ENCODE data around the gene LITAF.
"Not testable (repeated sequence)": the region's sequence is repeated elsewhere in the genome, so short reads cannot be mapped to it uniquely, and the experiment has no call there.

Gene LITAF

GRCh38 chr16:11599579-11599978 is 12.9 kb upstream of the LITAF start:
- no peak for DNase-seq (ENCODE audit: low read depth in 2 of 2)

- no peak for DNase-seq (ENCODE audit: low read depth in 2 of 2)
These were observed 10.7 kb upstream of the LITAF start for GRCh38 chr16:11597235-11598095.

DNA sequence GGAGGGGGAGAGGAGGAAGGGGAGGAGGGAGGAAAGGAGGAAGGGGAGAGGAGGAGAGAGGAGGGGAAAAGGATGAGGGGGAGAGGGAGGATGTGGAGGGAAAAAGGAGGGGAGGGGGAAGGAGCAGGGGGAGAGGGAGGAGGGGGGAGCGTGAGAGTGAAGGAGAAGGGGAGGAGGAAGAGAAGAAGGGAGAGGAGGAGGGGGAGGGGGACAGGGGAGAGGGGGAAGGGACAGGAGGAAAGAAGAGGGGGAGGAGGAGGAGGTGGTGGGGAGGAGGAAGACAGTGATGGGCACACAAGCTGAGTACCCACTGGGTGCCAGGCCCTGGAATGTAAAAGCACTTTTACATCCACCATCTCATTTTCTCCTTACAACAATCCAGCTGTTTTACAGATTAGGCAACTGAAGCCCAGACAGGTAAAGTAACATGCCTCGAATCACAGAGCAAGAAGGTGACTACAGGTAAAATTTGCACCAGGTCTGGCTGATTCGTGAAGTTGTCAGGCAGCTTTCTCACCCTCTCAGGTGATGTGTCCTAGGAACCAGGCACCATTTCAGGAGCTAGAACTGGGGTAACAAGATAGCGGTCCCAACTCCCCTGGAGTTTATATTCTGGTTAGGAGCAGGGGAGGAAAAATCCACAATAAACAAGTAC is 10.0 kb upstream of the LITAF start:
- DNase-seq (ENCODE audit: low read depth in 2 of 2): no peak

DNA sequence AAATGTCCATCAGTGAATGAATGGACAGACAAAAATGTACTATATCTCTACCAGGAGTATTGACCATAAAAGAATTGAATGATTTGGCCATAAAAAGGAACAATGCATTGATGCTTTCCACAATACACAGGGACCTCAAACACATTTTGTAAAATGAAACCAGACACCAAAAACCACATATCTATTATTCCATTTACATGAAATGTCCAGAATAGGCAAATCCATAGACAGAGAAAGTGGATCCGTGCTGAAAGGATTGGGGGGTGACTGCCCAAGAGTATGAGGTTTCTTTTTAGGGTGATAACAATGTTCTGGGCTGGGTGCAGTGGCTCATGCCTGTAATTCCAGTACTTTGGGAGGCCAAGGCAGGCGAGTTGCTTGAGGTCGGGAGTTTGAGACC is 6.9 kb upstream of the LITAF start:
- DNase-seq (ENCODE audit: low read depth in 2 of 2): no peak

DNA sequence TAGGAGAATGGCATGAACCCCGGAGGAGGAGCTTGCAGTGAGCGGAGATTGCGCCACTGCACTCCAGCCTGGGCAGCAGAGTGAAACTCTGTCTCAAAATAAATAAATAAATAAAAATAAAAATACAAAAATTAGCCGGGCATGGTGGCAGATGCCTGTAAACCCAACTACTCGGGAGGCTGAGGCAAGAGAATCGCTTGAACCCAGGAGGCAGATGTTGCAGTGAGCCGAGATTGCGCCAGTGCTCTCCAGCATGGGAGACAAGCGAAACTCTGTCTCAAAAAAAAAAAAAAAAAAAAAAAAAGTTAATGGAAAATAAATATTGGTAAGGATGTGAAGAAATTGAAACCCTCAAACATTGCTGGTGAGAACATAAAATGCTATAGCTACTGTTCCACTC is 6.4 kb upstream of the LITAF start:
- not testable (repeated sequence) for DNase-seq (ENCODE audit: low read depth in 2 of 2)

DNA sequence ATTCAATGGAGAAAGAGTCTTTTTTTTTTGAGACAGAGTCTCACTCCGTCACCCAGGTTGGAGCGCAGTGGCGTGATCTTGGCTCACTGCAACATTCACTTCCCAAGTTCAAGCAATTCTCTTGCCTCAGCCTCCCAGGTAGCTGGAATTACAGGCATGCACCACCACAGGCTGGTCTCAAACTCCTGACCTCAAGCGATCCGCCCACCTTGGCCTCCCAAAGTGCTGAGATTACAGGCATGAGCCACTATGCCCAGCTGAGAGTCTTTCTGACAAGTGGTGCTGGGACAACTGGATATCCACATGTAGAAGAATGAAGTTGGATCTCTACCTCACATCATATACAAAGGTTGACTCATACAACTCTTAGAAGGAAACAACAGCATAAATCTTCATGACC is 4.9 kb upstream of the LITAF start:
- not testable (repeated sequence) for DNase-seq (ENCODE audit: low read depth in 2 of 2)

DNA sequence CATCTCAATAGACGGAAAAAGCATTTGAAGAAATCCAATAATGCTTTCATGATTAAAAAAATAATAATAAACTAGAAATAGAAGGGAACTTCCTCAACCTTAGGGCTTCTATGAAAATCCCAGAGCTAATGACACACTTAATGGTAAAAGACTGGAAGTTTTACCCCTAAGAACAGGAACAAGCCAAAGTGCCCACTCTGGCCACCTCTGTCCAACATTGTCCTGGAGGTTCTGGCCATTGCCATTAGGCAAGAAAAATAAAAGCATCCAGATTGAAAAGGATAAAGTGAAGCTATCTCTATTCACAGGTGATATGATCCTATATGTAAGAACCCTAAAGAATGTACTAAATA is 2.5 kb upstream of the LITAF start:
- DNase-seq (ENCODE audit: low read depth in 2 of 2): no peak

DNA sequence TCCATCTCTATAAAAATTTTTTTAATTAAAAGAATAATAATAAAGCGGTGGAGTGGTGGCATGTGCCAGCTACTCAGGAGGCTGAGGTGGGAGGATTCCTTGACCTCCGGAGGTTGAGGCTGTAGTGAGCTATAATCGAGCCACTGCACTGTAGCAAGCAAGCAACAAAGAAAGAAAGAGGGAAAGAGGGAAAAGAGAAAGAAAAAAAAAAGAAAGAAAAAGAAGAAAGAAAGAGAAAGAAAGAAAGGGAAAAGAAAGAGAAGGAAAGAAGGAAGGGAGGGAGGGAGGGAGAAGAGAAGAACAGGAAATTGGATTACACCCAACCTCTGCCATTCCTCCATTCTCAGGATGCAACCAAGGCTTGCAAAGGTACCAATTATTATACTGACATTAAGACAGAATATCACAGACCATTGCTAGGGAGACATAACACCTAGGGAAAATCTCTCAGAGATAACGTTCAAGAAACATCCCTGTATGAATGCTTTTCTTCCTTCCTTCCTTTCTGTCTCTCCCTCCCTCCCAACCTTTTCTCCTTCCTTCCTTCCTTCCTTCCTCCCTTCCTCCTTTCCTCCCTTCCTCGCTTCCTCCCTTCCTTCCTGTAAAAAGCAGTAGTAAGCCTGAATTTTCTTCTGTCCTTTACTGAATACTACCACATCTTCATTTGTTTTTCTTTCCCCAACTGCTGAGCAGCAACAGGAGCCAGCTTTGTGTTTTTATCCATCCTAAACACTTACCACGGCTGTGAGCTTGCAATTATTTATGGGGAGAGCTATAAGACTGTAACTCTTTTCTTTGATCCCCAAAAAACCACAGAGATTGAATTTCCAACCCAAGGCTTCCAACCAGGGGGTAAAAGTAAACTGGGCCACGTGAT is 1.8 kb upstream of the LITAF start:
- no peak for DNase-seq (ENCODE audit: low read depth in 2 of 2)

DNA sequence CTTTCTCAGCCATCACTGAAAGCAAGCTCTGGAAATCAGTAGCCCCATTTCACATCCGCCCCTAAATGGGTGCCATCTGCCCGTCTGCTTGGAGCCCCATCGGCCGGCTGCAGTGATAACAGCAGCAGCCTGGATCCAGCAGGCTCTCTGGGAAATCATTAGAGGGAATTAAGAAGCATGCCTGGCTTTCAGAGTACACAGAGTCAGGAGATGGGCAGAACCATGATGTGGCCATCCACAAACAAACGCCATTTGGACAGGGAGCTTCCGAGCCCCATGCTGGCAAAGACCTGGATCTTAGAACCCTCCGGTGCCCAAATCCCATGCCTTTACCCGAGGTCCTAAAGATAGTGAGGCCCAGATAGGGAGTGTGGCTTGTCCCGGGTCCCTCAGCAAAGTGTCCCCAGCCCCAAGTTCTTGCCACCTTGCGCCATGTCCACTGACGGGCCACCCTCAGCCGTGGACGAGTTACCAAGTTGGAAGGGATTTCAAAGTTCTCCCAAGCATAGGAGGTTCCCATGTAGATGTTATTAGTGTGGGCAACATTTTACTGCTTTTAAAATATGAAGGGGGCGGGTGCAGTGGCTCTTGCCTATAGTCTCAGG is 1.0 kb upstream of the LITAF start:
- DNase-seq (ENCODE audit: low read depth in 2 of 2): no peak

DNA sequence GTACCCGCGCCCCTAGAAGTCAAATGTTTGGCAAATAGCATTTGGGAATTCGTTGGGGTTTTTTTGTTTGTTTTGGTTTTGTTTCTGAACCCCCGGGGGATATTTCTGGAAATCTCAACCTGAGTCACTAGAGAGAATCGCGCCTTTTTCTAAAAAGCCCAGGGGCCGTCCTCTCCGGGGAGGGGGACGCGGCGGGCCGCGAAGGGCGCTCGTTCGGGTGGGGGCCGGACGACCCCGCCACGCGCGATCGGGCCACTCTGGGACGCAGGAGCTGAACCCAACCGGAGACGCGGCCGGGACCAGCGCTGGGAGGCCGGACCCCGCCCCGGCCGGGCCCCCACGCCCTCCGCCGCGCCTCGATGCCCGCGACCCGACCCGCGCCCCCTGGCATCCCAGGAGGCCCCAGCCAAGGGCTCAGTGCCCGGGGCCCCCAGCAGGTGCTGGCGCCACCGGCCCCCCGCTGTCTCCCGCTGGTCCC is 302 bp downstream of the LITAF start:
- no peak for DNase-seq (ENCODE audit: low read depth in 2 of 2)

DNA sequence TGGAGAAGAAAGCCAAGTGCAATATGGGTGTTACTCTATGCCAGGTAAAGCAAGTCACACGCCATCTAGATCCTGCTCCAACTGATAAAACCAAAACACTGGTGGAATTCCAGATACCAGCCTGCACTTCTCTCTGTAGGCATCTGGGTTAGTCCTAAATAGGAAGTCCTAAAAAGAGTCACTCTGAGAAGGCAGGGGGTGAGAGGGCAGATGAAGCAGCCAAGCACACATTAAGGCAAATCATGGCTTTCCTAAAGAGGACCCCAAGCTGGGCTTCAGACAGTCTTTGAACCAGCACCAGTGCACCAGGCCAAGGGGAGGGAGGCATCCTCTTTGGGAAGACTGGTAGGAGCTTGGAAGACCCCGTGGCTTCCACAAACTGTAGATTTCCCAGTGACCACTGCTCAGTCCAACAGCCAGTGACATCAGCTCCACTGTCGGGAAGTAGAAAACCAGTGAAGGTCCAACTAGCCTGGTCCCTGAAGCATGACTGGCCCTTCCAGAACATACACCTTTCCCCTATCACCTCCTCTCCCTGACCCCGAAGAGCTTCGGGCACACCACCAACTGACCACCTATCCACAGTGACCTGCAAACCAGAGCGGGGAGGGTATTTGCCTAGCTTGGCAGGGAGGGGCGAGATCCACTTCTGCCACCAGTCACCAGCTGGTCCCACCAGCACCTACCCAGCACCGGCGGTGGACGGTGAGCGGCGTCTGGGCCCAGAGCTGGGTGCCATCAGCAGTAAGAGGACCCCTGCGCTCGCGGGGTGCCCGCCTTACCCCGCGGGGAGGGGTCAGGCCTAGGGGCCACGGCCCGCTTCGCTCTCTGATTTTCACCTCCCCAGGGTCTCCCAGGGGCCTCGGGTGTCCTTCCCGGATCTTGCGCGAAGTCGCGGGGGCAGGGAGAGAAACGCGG is 1.0 kb downstream of the LITAF start:
- DNase-seq (ENCODE audit: low read depth in 2 of 2): no peak

GRCh38 chr16:11583889-11584565 is 2.7 kb downstream of the LITAF start:
- DNase-seq (ENCODE audit: low read depth in 2 of 2): no peak

GRCh38 chr16:11583166-11583565 is 3.6 kb downstream of the LITAF start:
- no peak for DNase-seq (ENCODE audit: low read depth in 2 of 2)

- no peak for DNase-seq (ENCODE audit: low read depth in 2 of 2)
These were observed 4.4 kb downstream of the LITAF start for GRCh38 chr16:11582157-11582814.

DNA sequence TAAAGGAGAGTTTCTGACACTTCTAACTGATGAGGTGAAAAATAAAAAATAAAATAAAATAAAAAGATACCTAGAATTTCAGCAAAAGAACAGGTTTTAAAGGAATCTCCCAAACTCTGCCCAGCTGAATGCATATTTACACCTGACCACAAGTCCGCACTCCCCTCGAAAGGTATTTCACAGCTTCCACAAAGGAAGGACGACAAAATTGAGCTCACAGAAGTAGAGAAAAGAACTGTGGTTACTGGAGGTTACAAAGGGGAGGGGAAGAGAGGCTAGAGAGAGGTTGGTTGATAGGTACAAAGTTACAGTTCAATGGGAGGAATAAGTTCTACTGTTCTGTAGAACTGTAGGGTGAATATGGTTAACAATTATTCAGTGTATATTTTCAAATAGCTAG is 5.0 kb downstream of the LITAF start:
- no peak for DNase-seq (ENCODE audit: low read depth in 2 of 2)

DNA sequence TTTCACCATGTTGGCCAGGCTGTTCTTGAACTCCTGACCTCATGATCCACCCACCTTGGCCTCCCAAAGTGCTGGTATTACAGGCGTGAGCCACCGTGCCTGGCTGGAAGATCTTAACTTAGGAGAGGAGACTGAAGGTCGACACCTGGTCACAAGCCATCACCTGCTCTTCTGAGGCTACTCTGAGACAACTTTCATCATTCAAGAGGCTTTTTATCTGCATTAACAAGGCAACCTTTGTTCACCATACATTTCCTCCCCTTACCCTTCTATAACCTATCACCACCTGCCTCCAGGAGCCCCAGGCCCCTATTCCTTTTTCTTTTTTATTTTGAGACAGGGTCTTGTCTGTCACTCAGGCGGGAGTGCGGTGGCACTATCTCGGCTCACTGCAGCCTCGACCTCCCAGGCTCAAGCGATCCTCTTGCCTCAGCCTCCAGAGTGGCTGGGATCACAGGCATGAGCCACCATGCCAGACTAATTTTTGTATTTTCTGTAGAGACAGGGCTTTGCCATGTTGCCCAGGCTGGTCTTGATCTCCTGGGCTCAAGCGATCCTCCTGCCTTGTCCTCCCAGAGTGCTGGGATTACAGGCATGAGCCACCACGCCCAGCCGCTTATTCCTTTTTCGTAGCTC is 6.2 kb downstream of the LITAF start:
- no peak for DNase-seq (ENCODE audit: low read depth in 2 of 2)

- not testable (repeated sequence) for DNase-seq (ENCODE audit: low read depth in 2 of 2)
These were observed 9.4 kb downstream of the LITAF start for GRCh38 chr16:11577290-11577660.

DNA sequence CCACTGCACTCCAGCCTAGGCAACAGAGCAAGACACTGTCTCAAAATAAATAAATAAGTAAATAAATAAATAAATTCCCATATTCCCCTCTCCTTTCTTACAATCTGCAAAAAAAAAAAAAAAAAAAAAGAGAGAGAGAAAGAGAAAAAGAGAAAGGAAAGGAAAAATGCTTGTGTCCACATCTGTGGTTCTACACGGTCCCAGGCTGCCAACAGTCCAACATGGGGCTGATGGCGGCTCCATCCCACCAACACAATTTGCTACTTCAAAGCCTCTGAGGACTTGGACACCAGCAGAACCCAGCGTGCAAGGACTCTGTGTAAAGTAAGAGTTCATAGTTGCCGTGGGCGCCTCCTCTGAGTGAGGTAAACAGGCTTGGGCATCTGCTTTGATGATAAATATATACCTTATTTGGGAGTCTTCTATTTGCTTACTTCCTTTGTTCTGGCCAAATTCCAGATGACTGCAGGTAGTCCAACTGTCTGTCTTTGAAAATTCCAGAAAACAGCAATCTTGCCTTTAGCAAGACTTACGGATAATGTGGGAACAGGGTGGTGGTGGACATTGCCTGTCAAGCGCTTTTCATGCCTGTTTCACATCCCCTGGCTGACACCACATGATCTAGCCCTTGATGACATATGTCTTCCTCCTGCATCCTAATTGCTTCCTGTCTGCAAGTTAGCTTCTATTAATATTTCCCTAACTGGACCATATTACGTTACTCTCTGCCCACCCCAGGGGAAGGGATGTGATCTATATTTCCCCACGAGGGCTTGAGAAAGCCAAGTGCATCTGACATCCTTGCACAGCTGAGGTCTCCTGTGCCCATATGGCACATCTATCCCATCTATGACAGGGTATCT is 10.1 kb downstream of the LITAF start:
- DNase-seq (ENCODE audit: low read depth in 2 of 2): no peak

Data from stimulated activated CD8-positive, alpha-beta memory T cell treated with anti-CD3 and anti-CD28 coated beads, Interleukin-2, amount 100 ng/mL, for 1 hour (primary cell).